Measurements from ENCODE around the gene USP15.

DNA sequence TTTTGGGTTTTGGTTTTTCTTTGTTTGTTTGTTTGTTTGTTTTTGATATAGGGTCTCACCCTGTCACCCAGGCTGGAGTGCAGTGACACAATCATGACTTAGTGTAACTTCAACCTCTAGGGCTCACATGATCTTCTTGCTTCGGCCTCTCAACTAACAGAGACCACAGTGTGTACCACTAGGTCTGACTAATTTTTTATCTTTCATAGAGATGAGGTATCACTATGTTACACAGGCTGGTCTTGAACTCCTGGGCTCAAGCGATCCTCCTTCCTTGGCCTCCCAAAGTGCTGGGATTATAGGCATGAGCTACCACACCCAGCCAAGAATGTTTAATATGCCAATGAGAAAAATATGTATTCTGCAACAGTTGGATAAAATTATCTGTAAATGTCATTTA is 29.6 kb upstream of the USP15 start:
- TF ChIP-seq, protein P1, sequence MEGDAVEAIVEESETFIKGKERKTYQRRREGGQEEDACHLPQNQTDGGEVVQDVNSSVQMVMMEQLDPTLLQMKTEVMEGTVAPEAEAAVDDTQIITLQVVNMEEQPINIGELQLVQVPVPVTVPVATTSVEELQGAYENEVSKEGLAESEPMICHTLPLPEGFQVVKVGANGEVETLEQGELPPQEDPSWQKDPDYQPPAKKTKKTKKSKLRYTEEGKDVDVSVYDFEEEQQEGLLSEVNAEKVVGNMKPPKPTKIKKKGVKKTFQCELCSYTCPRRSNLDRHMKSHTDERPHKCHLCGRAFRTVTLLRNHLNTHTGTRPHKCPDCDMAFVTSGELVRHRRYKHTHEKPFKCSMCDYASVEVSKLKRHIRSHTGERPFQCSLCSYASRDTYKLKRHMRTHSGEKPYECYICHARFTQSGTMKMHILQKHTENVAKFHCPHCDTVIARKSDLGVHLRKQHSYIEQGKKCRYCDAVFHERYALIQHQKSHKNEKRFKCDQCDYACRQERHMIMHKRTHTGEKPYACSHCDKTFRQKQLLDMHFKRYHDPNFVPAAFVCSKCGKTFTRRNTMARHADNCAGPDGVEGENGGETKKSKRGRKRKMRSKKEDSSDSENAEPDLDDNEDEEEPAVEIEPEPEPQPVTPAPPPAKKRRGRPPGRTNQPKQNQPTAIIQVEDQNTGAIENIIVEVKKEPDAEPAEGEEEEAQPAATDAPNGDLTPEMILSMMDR (IDR thresholded peaks at IDR 0.05; ENCODE audit: insufficient read depth, low read length) = no peak
- TF ChIP-seq, protein P2, sequence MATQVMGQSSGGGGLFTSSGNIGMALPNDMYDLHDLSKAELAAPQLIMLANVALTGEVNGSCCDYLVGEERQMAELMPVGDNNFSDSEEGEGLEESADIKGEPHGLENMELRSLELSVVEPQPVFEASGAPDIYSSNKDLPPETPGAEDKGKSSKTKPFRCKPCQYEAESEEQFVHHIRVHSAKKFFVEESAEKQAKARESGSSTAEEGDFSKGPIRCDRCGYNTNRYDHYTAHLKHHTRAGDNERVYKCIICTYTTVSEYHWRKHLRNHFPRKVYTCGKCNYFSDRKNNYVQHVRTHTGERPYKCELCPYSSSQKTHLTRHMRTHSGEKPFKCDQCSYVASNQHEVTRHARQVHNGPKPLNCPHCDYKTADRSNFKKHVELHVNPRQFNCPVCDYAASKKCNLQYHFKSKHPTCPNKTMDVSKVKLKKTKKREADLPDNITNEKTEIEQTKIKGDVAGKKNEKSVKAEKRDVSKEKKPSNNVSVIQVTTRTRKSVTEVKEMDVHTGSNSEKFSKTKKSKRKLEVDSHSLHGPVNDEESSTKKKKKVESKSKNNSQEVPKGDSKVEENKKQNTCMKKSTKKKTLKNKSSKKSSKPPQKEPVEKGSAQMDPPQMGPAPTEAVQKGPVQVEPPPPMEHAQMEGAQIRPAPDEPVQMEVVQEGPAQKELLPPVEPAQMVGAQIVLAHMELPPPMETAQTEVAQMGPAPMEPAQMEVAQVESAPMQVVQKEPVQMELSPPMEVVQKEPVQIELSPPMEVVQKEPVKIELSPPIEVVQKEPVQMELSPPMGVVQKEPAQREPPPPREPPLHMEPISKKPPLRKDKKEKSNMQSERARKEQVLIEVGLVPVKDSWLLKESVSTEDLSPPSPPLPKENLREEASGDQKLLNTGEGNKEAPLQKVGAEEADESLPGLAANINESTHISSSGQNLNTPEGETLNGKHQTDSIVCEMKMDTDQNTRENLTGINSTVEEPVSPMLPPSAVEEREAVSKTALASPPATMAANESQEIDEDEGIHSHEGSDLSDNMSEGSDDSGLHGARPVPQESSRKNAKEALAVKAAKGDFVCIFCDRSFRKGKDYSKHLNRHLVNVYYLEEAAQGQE (IDR thresholded peaks at IDR 0.05; ENCODE audit: insufficient replicate concordance, low read depth) = no peak

All from HL-60 (cell line).